K562 (cell line): ENCODE data around the gene STX3. TPM values are rescaled to one million over a fixed set of nuclear protein-coding genes. Genes with fewer than 3 reads are reported as not detected.

Source experiments
- ELF1 ChIP-seq: fragments of 200-800 bp; sonication (Bioruptor generic); IDR thresholded peaks from 2 replicates; pipeline ENCODE4 v1.6.1; 2016; ENCODE audit warnings: missing genetic modification characterization, missing compliant biosample characterization
- EP400 ChIP-seq: fragments of 450-650 bp; IDR thresholded peaks from 2 replicates; pipeline ENCODE4 v1.6.1; 2017; ENCODE audit warnings: antibody characterized with exemption, mild to moderate bottlenecking, moderate library complexity
- ETV6 ChIP-seq, 3 experiments: fragments of 150-350 bp in 1 of 3; sonication (generic) in 1 of 3; formaldehyde crosslinking in 1 of 3; IDR thresholded peaks; 2 replicates each; pipeline versions ENCODE4 v1.6.1 to v1.8.0; 2014 to 2022; ENCODE audit warnings: borderline replicate concordance in 2 of 3, low read depth in 2 of 3, antibody characterized with exemption in 1 of 3, low read length in 1 of 3, mild to moderate bottlenecking in 1 of 3, missing genetic modification reagents in 1 of 3
- HNRNPH1 ChIP-seq: fragments of 200-400 bp; formaldehyde crosslinking; optimal IDR thresholded peaks from 2 replicates; pipeline ENCODE3; 2017; ENCODE audit warnings: low read depth, mild to moderate bottlenecking, low read length, moderate library complexity
- HNRNPK ChIP-seq: fragments of 200-400 bp; formaldehyde crosslinking; IDR thresholded peaks from one replicate; pipeline ENCODE4 v1.6.1; 2018; ENCODE audit warnings: mild to moderate bottlenecking, low read depth, low read length; ENCODE audit not compliant: poor library complexity, severe bottlenecking
- HOXB6 ChIP-seq: fragments of 250-450 bp; sonication (Bioruptor Pico); IDR thresholded peaks from 2 replicates; pipeline ENCODE4 v1.5.1; 2022; ENCODE audit warnings: mild to moderate bottlenecking, borderline replicate concordance
- KDM5B ChIP-seq: fragments of 200-600 bp; sonication (generic); IDR thresholded peaks from 2 replicates; pipeline ENCODE4 v1.6.1; 2012; ENCODE audit warnings: low read depth, mild to moderate bottlenecking, moderate library complexity, low read length, control low read depth, inconsistent platforms; ENCODE audit not compliant: insufficient replicate concordance
- MYNN ChIP-seq, 2 experiments: sonication (generic); formaldehyde crosslinking in 1 of 2; IDR thresholded peaks; 2 replicates each; pipeline versions ENCODE4 v1.5.0 to v1.6.1; 2016 to 2020; ENCODE audit warnings: antibody characterized with exemption in 1 of 2, missing genetic modification reagents in 1 of 2
- SIN3A ChIP-seq, 2 experiments: fragments of 150-350 bp in 1 of 2; IDR thresholded peaks; 2 replicates each; pipeline ENCODE4 v1.6.1; 2011 to 2016; ENCODE audit warnings: borderline replicate concordance in 2 of 2, low read depth in 2 of 2, low read length in 2 of 2, mild to moderate bottlenecking in 2 of 2, moderate library complexity in 2 of 2; ENCODE audit not compliant: control insufficient read depth in 1 of 2
- SMARCE1 ChIP-seq: fragments of 450-650 bp; IDR thresholded peaks from 2 replicates; pipeline ENCODE4 v1.7.1; 2016; ENCODE audit warnings: mild to moderate bottlenecking
- TCF3 ChIP-seq: sonication (generic); formaldehyde crosslinking; IDR thresholded peaks from 2 replicates; pipeline ENCODE4 v1.4.0; 2020; ENCODE audit warnings: mild to moderate bottlenecking, missing genetic modification reagents
- ZNF24 ChIP-seq: fragments of 450-650 bp; IDR thresholded peaks from 2 replicates; pipeline ENCODE4 v1.6.1; 2016
- ZNF551 ChIP-seq: fragments of 250-450 bp; sonication (Bioruptor Pico); IDR thresholded peaks from 2 replicates; pipeline ENCODE4 v1.5.0; 2021; ENCODE audit warnings: mild to moderate bottlenecking, moderate library complexity
- ZNF699 ChIP-seq: fragments of 250-450 bp; sonication (Bioruptor Pico); IDR thresholded peaks from 2 replicates; pipeline ENCODE4 v1.8.0; 2021; ENCODE audit warnings: mild to moderate bottlenecking, moderate library complexity; ENCODE audit not compliant: insufficient replicate concordance
- ZNF764 ChIP-seq: fragments of 250-450 bp; sonication (Bioruptor Pico); IDR thresholded peaks from 2 replicates; pipeline ENCODE4 v1.4.0; 2020; ENCODE audit warnings: low read depth, mild to moderate bottlenecking, moderate library complexity
- polyA plus RNA-seq, 8 experiments: library from polyadenylated mRNA; depleted of rRNA in 4 of 8; stranded (reverse) in 5 of 8; unstranded in 3 of 8; fragments of >200 nt; fragmentation: Nextera tagmentation in 2 of 8; fragmentation: Illumina TruSeq in 1 of 8; extraction: Ambion mirVana in 2 of 8; extraction: Trizol in 1 of 8; gene quantifications; 2 replicates each; pipeline versions ENCODE4 v1.2.1 to v1.2.3, GENCODE V29; 2011 to 2014; ENCODE audit warnings: inconsistent platforms in 1 of 8, missing spikeins in 1 of 8
- total RNA-seq, 7 experiments: library from RNA; depleted of rRNA in 6 of 7; stranded (reverse); fragments of >200 nt in 6 of 7; fragmentation: Illumina TruSeq in 2 of 7; extraction: Trizol in 2 of 7; gene quantifications; 2 replicates each; pipeline versions ENCODE4 v1.2.1 to v1.2.3, GENCODE V29; 2011 to 2021; ENCODE audit warnings: low replicate concordance in 1 of 7
- TF ChIP-seq, protein P1 (sequence below): sonication (generic); formaldehyde crosslinking; IDR thresholded peaks from 2 replicates; pipeline ENCODE4 v1.8.0; 2023; ENCODE audit warnings: mild to moderate bottlenecking, missing genetic modification reagents
- TF ChIP-seq, protein P2 (sequence below): fragments of 250-450 bp; sonication (Bioruptor Pico); IDR thresholded peaks from 2 replicates; pipeline ENCODE4 v1.8.0; 2022; ENCODE audit warnings: moderate library complexity, mild to moderate bottlenecking, inconsistent platforms

The STX3 gene
- total and polyA plus RNA-seq, 9 of the 15 experiments (the other 6 are each of a cell fraction or from before 2014, with no cell fraction given) = 12.0 to 91.6 (median 48.7) TPM

GRCh38 chr11:59706518-59707285, 48.5 kb upstream of the STX3 start (continued):
- no peak for TF ChIP-seq ZNF699 (CRISPR knock-in tag)
- no peak for TF ChIP-seq KDM5B
- TF ChIP-seq EP400 = peak; percentile 42
- no peak for TF ChIP-seq ZNF764
- no peak for TF ChIP-seq HOXB6 (CRISPR knock-in tag)
- 0 out of 2 replicates have a peak, but pooled peaks have one; percentile 30 for TF ChIP-seq ELF1 (tag)
- TF ChIP-seq ETV6 (IDR thresholded peaks at IDR 0.05; ENCODE audit: borderline replicate concordance in 1 of 2, low read depth in 2 of 2, low read length in 1 of 2) = peak in 1 of 2 experiments; percentile 60; a peak in 1 of 4 replicates
- no peak for TF ChIP-seq ETV6 (CRISPR knock-in tag; IDR thresholded peaks at IDR 0.05; ENCODE audit: borderline replicate concordance)
- TF ChIP-seq MYNN (IDR thresholded peaks at IDR 0.05) = peak; percentile 87
- TF ChIP-seq MYNN (CRISPR knock-in tag; IDR thresholded peaks at IDR 0.05) = no peak
- TF ChIP-seq SMARCE1 = peak; percentile 99
- no peak for TF ChIP-seq HNRNPK
- TF ChIP-seq TCF3 (CRISPR knock-in tag) = peak; percentile 99
- TF ChIP-seq, protein P1, sequence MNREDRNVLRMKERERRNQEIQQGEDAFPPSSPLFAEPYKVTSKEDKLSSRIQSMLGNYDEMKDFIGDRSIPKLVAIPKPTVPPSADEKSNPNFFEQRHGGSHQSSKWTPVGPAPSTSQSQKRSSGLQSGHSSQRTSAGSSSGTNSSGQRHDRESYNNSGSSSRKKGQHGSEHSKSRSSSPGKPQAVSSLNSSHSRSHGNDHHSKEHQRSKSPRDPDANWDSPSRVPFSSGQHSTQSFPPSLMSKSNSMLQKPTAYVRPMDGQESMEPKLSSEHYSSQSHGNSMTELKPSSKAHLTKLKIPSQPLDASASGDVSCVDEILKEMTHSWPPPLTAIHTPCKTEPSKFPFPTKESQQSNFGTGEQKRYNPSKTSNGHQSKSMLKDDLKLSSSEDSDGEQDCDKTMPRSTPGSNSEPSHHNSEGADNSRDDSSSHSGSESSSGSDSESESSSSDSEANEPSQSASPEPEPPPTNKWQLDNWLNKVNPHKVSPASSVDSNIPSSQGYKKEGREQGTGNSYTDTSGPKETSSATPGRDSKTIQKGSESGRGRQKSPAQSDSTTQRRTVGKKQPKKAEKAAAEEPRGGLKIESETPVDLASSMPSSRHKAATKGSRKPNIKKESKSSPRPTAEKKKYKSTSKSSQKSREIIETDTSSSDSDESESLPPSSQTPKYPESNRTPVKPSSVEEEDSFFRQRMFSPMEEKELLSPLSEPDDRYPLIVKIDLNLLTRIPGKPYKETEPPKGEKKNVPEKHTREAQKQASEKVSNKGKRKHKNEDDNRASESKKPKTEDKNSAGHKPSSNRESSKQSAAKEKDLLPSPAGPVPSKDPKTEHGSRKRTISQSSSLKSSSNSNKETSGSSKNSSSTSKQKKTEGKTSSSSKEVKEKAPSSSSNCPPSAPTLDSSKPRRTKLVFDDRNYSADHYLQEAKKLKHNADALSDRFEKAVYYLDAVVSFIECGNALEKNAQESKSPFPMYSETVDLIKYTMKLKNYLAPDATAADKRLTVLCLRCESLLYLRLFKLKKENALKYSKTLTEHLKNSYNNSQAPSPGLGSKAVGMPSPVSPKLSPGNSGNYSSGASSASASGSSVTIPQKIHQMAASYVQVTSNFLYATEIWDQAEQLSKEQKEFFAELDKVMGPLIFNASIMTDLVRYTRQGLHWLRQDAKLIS (CRISPR knock-in tag) = no peak
- peak; percentile 67 for TF ChIP-seq ZNF24
- no peak for TF ChIP-seq ZNF551 (CRISPR knock-in tag)
- TF ChIP-seq HNRNPH1 = no peak
- TF ChIP-seq, protein P2, sequence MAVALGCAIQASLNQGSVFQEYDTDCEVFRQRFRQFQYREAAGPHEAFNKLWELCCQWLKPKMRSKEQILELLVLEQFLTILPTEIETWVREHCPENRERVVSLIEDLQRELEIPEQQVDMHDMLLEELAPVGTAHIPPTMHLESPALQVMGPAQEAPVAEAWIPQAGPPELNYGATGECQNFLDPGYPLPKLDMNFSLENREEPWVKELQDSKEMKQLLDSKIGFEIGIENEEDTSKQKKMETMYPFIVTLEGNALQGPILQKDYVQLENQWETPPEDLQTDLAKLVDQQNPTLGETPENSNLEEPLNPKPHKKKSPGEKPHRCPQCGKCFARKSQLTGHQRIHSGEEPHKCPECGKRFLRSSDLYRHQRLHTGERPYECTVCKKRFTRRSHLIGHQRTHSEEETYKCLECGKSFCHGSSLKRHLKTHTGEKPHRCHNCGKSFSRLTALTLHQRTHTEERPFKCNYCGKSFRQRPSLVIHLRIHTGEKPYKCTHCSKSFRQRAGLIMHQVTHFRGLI = peak; percentile 68; the same call in 1 of the 2 replicates
- TF ChIP-seq SIN3A (IDR thresholded peaks at IDR 0.05; ENCODE audit: borderline replicate concordance in 2 of 2, control insufficient read depth in 1 of 2, low read depth in 2 of 2, low read length in 2 of 2) = no peak
